GM13977 (cell line): ENCODE measurements around the gene PLEKHG3.

ENCODE experiments used
- DNase-seq: peaks from one replicate; pipeline ENCODE4 v3.0.0; 2012; ENCODE audit warnings: low spot score
- in situ Hi-C: fragments of 300-500 bp; cut with MboI; formaldehyde crosslinking; loops from one replicate; pipeline ENCODE4 v1.12.0; 2022; ENCODE audit warnings: low sequenced_read_pairs, low pct_unique_long_range_greater_than_20kb, mixed read lengths, inconsistent platforms; ENCODE audit not compliant: unreplicated experiment
- TF ChIP-seq, protein P1 (sequence below): IDR thresholded peaks from 2 replicates; pipeline ENCODE4 v1.5.1; 2012; ENCODE audit warnings: mild to moderate bottlenecking, control low read depth; ENCODE audit not compliant: insufficient read depth; ENCODE audit errors: extremely low read depth, missing control alignments

Gene PLEKHG3

DNA sequence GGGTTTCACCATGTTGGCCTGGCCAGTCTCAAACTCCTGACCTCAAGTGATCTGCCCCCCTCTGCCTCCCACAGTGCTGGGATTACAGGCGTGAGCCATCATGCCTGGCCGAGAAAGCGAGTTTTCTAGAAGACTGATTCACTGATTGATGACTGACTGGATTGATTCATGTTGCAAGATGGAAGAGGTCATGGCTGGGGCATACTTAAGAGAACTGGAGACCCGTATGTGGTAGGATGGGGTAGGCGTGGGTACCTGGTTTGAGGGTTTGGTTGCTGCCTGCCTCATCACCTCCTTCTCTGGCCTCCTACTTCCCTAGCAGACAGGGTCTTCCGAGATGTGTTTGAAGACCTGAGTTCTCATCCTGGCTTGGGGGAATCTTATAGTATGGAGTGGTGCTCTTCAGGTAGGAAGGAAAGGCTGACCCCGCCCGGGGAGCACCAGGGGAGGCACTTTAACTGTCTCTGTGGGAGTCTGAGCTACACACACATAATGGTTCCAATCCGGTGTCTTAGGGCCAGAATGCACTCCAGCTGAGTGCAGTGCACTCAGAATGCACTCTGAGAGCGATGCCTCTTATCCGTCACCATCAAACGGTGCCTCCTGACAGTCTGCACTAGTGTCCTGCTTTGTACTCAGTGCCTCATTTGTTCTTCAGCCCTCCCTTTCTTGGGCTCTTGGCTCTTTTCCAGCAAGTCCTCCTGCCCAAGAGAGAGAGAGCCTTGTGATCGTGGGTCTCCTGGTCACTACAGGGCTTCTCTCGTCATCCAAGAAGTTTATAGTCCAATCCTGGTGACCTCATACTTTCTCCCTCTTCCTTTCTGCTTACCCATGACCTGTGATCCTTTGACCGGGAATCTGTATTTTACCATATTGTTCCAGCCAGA, 19.7 kb downstream of the PLEKHG3 start:
- TF ChIP-seq, protein P1, sequence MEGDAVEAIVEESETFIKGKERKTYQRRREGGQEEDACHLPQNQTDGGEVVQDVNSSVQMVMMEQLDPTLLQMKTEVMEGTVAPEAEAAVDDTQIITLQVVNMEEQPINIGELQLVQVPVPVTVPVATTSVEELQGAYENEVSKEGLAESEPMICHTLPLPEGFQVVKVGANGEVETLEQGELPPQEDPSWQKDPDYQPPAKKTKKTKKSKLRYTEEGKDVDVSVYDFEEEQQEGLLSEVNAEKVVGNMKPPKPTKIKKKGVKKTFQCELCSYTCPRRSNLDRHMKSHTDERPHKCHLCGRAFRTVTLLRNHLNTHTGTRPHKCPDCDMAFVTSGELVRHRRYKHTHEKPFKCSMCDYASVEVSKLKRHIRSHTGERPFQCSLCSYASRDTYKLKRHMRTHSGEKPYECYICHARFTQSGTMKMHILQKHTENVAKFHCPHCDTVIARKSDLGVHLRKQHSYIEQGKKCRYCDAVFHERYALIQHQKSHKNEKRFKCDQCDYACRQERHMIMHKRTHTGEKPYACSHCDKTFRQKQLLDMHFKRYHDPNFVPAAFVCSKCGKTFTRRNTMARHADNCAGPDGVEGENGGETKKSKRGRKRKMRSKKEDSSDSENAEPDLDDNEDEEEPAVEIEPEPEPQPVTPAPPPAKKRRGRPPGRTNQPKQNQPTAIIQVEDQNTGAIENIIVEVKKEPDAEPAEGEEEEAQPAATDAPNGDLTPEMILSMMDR = no peak
- DNase-seq = no peak
- in situ Hi-C loops = no loop called here

GRCh38 chr14:64724578-64724930, 20.3 kb downstream of the PLEKHG3 start:
- DNase-seq = no peak
- in situ Hi-C loops = no loop called here
- TF ChIP-seq, protein P1 = no peak

DNA sequence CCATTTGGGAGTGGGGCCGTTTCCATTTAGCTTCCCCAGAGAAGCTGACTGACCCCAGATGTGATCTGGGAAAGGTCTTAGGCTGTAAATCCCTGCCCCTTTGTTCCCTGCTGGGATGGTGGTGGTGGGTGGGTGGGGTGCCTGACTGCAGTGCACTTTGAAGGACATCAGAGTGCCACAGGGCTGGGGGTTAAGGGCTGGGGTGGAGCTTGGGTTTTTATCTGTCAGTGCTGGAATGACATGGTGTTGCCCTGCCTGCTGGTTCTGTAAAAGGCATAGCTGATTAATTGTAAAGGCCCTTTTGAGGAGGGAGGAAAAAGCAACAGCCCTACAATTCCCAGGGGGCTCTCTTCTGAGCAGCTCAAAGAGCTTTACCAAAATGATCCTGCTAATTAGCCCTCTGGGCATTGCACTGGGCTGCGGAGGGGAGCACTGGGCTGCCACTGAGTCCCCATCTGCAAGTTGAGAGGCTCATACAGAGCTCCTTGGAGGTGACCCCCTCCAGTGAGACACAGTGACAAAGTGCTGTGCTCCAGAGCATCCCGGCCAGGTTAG, 21.1 kb downstream of the PLEKHG3 start:
- in situ Hi-C loops = no loop called here
- DNase-seq = no peak
- TF ChIP-seq, protein P1 = no peak

GRCh38 chr14:64725879-64726584, 21.8 kb downstream of the PLEKHG3 start:
- in situ Hi-C loops = no loop called here
- TF ChIP-seq, protein P1 = no peak
- no peak for DNase-seq

DNA sequence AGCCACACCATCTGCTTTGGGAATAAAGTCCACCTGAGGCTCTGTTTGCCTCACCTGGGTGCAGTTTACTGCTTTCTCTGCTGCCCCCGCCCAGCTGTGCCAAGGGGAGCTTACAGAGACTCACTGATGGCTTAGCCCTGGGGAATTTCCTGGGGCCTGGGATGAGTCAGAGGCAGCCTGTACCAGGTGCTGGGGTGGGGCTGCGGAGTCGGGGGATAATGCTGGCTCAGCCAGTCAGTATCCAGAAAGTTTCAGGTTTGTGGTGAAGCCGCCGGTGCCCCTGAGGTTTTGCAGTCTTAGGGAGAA, 22.3 kb downstream of the PLEKHG3 start:
- in situ Hi-C loops = no loop called here
- TF ChIP-seq, protein P1 = no peak
- DNase-seq = no peak

DNA sequence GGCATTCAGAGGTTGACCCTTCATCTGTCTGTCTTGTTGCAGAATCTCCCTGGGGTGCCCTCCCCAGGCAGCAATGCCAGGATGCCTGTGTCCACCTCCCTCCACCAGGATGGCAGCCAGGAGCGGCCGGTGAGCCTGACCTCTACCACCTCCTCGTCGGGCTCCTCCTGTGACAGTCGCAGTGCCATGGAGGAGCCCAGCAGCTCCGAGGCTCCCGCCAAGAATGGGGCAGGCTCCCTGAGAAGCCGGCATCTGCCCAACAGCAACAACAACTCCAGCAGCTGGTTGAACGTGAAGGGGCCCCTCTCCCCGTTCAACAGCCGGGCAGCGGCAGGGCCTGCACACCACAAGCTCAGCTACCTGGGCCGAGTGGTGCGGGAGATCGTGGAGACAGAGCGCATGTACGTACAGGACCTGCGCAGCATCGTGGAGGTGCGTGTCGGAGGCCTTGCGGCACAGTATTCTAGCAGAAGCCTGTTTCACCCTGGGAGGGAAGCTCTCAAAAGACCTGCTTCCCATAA, 23.4 kb downstream of the PLEKHG3 start:
- in situ Hi-C loops = no loop called here
- TF ChIP-seq, protein P1 = no peak
- DNase-seq = no peak
